Smooth muscle cell (in vitro differentiated cells): Measurements from ENCODE around the gene LNX2. TPM values are rescaled to one million over a fixed set of nuclear protein-coding genes. Genes with fewer than 3 reads are reported as not detected.
"Not testable (repeated sequence)": the region's sequence is repeated elsewhere in the genome, so short reads cannot be mapped to it uniquely, and the experiment has no call there.

ENCODE experiments used
- DNase-seq: peaks from one replicate; lab custom pipeline; 2025; ENCODE audit not compliant: unreplicated experiment; lab: John Stamatoyannopoulos, UW
- H2AFZ ChIP-seq: fragments of 200-600 bp; sonication (generic); 2 replicates; pipeline ENCODE4 v1.6.0; 2016; ENCODE audit warnings: antibody characterized with exemption, low read depth, mild to moderate bottlenecking
- H3F3A ChIP-seq: fragments of 200-600 bp; sonication (generic); 2 replicates; pipeline ENCODE4 v1.6.0; 2017; ENCODE audit warnings: antibody characterized with exemption, low read depth
- H3K27ac ChIP-seq: fragments of 200-600 bp; sonication (generic); 2 replicates; pipeline ENCODE4 v1.5.1; 2016; ENCODE audit warnings: low read depth, mild to moderate bottlenecking
- H3K27me3 ChIP-seq: fragments of 200-600 bp; sonication (generic); 2 replicates; pipeline ENCODE4 v1.6.1; 2016; ENCODE audit warnings: low read depth, mild to moderate bottlenecking
- H3K36me3 ChIP-seq: fragments of 200-600 bp; sonication (generic); 2 replicates; pipeline ENCODE4 v1.5.1; 2016; ENCODE audit warnings: low read depth
- H3K4me1 ChIP-seq: fragments of 200-600 bp; sonication (generic); 2 replicates; pipeline ENCODE4 v1.5.1; 2016; ENCODE audit warnings: low read depth
- H3K4me2 ChIP-seq: fragments of 200-600 bp; sonication (generic); 2 replicates; pipeline ENCODE4 v1.6.0; 2016; ENCODE audit warnings: mild to moderate bottlenecking
- H3K4me3 ChIP-seq: fragments of 200-600 bp; sonication (generic); 2 replicates; pipeline ENCODE4 v1.5.1; 2016; ENCODE audit warnings: mild to moderate bottlenecking
- H3K79me2 ChIP-seq: fragments of 200-600 bp; sonication (generic); 2 replicates; pipeline ENCODE4 v1.6.0; 2016; ENCODE audit warnings: low read depth, mild to moderate bottlenecking
- H3K9ac ChIP-seq: fragments of 200-600 bp; sonication (generic); 2 replicates; pipeline ENCODE4 v1.6.0; 2016; ENCODE audit warnings: low read depth
- H3K9me3 ChIP-seq: fragments of 200-600 bp; sonication (generic); replicated peaks from 2 replicates; pipeline ENCODE4 v1.5.1; 2016; ENCODE audit warnings: low read depth
- H4K20me1 ChIP-seq: fragments of 200-600 bp; sonication (generic); 2 replicates; pipeline ENCODE4 v1.6.0; 2016; ENCODE audit warnings: low read depth
- CTCF ChIP-seq: fragments of 200-600 bp; sonication (generic); IDR thresholded peaks from 2 replicates; pipeline ENCODE4 v1.5.1; 2017; ENCODE audit warnings: borderline replicate concordance, mild to moderate bottlenecking, antibody characterized with exemption; ENCODE audit not compliant: insufficient read depth, poor library complexity, severe bottlenecking
- WGBS: methylation state at CpG from one replicate; pipeline ENCODE4 v1.1.7; 2016; ENCODE audit warnings: low lambda C conversion rate; 5-methylcytosine and 5-hydroxymethylcytosine counted together
- polyA plus RNA-seq: library from polyadenylated mRNA; unstranded; fragments of >200 nt; fragmentation: Nextera tagmentation; extraction: Ambion mirVana; gene quantifications from 2 replicates; pipeline ENCODE4 v1.2.1, GENCODE V29; 2016
- total RNA-seq: library from RNA; depleted of rRNA; stranded (reverse); fragments of >200 nt; gene quantifications from 2 replicates; pipeline ENCODE4 v1.2.3, GENCODE V29; 2014

The LNX2 gene
- total and polyA plus RNA-seq, 2 experiments from 2014 or later = 5.5 to 7.3 TPM

- Histone ChIP-seq H3K27ac (no peak overlapping the region), H2AFZ (no peak overlapping the region), H3K9ac (no peak overlapping the region), H3F3A (no peaks in the 10 kb centered on the region), H3K9me3 (no peaks in the 10 kb centered on the region), H3K4me3 (no peak overlapping the region), H3K79me2 (peaks cover 39% of the 10 kb centered on the region), H3K4me1 (no peaks in the 10 kb centered on the region), H3K4me2 (no peak overlapping the region), H3K27me3 (no peaks in the 10 kb centered on the region), H4K20me1 (peaks cover 61% of the 10 kb centered on the region), H3K36me3 (no peaks in the 10 kb centered on the region)
- DNase-seq = no peak
- 96% methylated on average over 4 of the region's 4 CpGs for WGBS
- no peak for TF ChIP-seq CTCF
Measured at GRCh38 chr13:27632214-27632613, 11.9 kb upstream of the LNX2 start.

GRCh38 chr13:27631665-27632064, 11.3 kb upstream of the LNX2 start:
- H3K36me3 ChIP-seq = no peaks in the 10 kb centered on the region
- no peaks in the 10 kb centered on the region for H3K4me1 ChIP-seq
- H3K4me3 ChIP-seq = no peak overlapping the region
- peaks cover 36% of the 10 kb centered on the region for H3K79me2 ChIP-seq
- H4K20me1 ChIP-seq = peaks cover 57% of the 10 kb centered on the region
- H3K27ac ChIP-seq = no peak overlapping the region
- H2AFZ ChIP-seq = no peak overlapping the region
- no peak overlapping the region for H3K9ac ChIP-seq
- no peaks in the 10 kb centered on the region for H3K27me3 ChIP-seq
- no peak for DNase-seq
- H3K4me2 ChIP-seq = no peak overlapping the region
- H3K9me3 ChIP-seq = no peaks in the 10 kb centered on the region
- no peak for TF ChIP-seq CTCF
- no peaks in the 10 kb centered on the region for H3F3A ChIP-seq
- WGBS = 100% methylated on average over 2 of the region's 2 CpGs

- no peaks in the 10 kb centered on the region for H3F3A ChIP-seq
- peaks cover 40% of the 10 kb centered on the region for H3K79me2 ChIP-seq
- TF ChIP-seq CTCF = no peak
- H4K20me1 ChIP-seq = peaks cover 58% of the 10 kb centered on the region
- H3K36me3 ChIP-seq = no peaks in the 10 kb centered on the region
- H2AFZ ChIP-seq = no peak overlapping the region
- H3K9ac ChIP-seq = no peak overlapping the region
- no peak overlapping the region for H3K4me3 ChIP-seq
- H3K4me2 ChIP-seq = no peak overlapping the region
- H3K4me1 ChIP-seq = no peaks in the 10 kb centered on the region
- H3K27me3 ChIP-seq = no peaks in the 10 kb centered on the region
- H3K9me3 ChIP-seq = no peaks in the 10 kb centered on the region
- WGBS = 73% methylated on average over 4 of the region's 4 CpGs
- H3K27ac ChIP-seq = no peak overlapping the region
- DNase-seq = no peak
Measured at GRCh38 chr13:27631156-27631555, 10.8 kb upstream of the LNX2 start.

GRCh38 chr13:27628766-27629165, 8.4 kb upstream of the LNX2 start:
- WGBS = 100% methylated on average over 4 of the region's 4 CpGs
- not testable (repeated sequence) for H2AFZ ChIP-seq, H3K4me3 ChIP-seq, H3K36me3 ChIP-seq, H3K27me3 ChIP-seq, DNase-seq, H3K4me1 ChIP-seq, H3K9me3 ChIP-seq, H3K27ac ChIP-seq, H3F3A ChIP-seq, H3K9ac ChIP-seq, H3K4me2 ChIP-seq
- Histone ChIP-seq H4K20me1 (peaks cover 63% of the 10 kb centered on the region), H3K79me2 (peaks cover 57% of the 10 kb centered on the region)
